H9 (cell line): ENCODE data around the gene RPL26. TPM values are rescaled to one million over a fixed set of nuclear protein-coding genes. Genes with fewer than 3 reads are reported as not detected.

ENCODE experiments used
- DNase-seq: peaks from one replicate; pipeline ENCODE4 v3.0.0-alpha.2; 2017
- H2AFZ ChIP-seq: one replicate; pipeline ENCODE4 v1.6.1; 2013; ENCODE audit warnings: mild to moderate bottlenecking, low read length, control low read depth, moderate library complexity
- H2AK5ac ChIP-seq: 2 replicates; pipeline ENCODE4 v1.6.1; 2013; ENCODE audit warnings: low read length, control low read depth, mixed read lengths; ENCODE audit not compliant: insufficient read length
- H2BK120ac ChIP-seq: one replicate; pipeline ENCODE4 v1.6.1; 2013; ENCODE audit warnings: low read depth, mild to moderate bottlenecking, low read length, control low read depth, inconsistent platforms; ENCODE audit not compliant: poor library complexity, severe bottlenecking
- H2BK12ac ChIP-seq: 2 replicates; pipeline ENCODE4 v1.6.1; 2013; ENCODE audit warnings: low read length, control low read depth, mixed read lengths, low read depth; ENCODE audit not compliant: insufficient read length
- H2BK15ac ChIP-seq: 2 replicates; pipeline ENCODE4 v1.6.1; 2013; ENCODE audit warnings: low read depth, low read length, control low read depth
- H2BK20ac ChIP-seq: one replicate; pipeline ENCODE4 v1.6.1; 2013; ENCODE audit warnings: low read depth, mild to moderate bottlenecking, low read length, control low read depth, inconsistent platforms; ENCODE audit not compliant: poor library complexity, severe bottlenecking
- H2BK5ac ChIP-seq: 2 replicates; pipeline ENCODE4 v1.6.1; 2013; ENCODE audit warnings: low read length, control low read depth, mixed read lengths; ENCODE audit not compliant: insufficient read length
- H3K14ac ChIP-seq: 2 replicates; pipeline ENCODE4 v1.6.1; 2013; ENCODE audit warnings: low read length, control low read depth; ENCODE audit not compliant: insufficient read depth
- H3K18ac ChIP-seq: 2 replicates; pipeline ENCODE4 v1.6.1; 2013; ENCODE audit warnings: low read depth, mild to moderate bottlenecking, mixed read lengths, low read length, control low read depth; ENCODE audit not compliant: insufficient read length
- H3K23ac ChIP-seq: 2 replicates; pipeline ENCODE4 v1.6.1; 2013; ENCODE audit warnings: low read length, control low read depth, mixed read lengths, low read depth; ENCODE audit not compliant: insufficient read length
- H3K23me2 ChIP-seq: 2 replicates; pipeline ENCODE4 v1.6.1; 2013; ENCODE audit warnings: low read depth, mild to moderate bottlenecking, mixed read lengths, low read length, control low read depth; ENCODE audit not compliant: insufficient read length, poor library complexity, severe bottlenecking
- H3K27ac ChIP-seq: 2 replicates; pipeline ENCODE4 v1.5.1; 2013; ENCODE audit warnings: low read length, control low read depth, mixed read lengths, low read depth; ENCODE audit not compliant: insufficient read length
- H3K27me3 ChIP-seq: 2 replicates; pipeline ENCODE4 v1.6.1; 2013; ENCODE audit warnings: low read length, control low read depth, inconsistent platforms; ENCODE audit not compliant: insufficient read depth
- H3K4ac ChIP-seq: 2 replicates; pipeline ENCODE4 v1.6.1; 2013; ENCODE audit warnings: low read depth, mild to moderate bottlenecking, control low read depth, inconsistent platforms, low read length, moderate library complexity
- H3K4me1 ChIP-seq: 2 replicates; pipeline ENCODE4 v1.6.1; 2013; ENCODE audit warnings: low read length, control low read depth, inconsistent platforms; ENCODE audit not compliant: insufficient read depth
- H3K4me2 ChIP-seq: 2 replicates; pipeline ENCODE4 v1.6.1; 2013; ENCODE audit warnings: low read length, control low read depth, mixed read lengths; ENCODE audit not compliant: insufficient read length, insufficient read depth
- H3K56ac ChIP-seq: 2 replicates; pipeline ENCODE4 v1.6.1; 2013; ENCODE audit warnings: low read depth, mild to moderate bottlenecking, mixed read lengths, low read length, control low read depth; ENCODE audit not compliant: insufficient read length
- H3K79me1 ChIP-seq: 2 replicates; pipeline ENCODE4 v1.6.1; 2013; ENCODE audit warnings: low read depth, mild to moderate bottlenecking, moderate library complexity, low read length, control low read depth, inconsistent platforms; ENCODE audit not compliant: insufficient read depth, poor library complexity, severe bottlenecking
- H3K79me2 ChIP-seq: 2 replicates; pipeline ENCODE4 v1.6.1; 2013; ENCODE audit warnings: low read length, control low read depth, inconsistent platforms; ENCODE audit not compliant: insufficient read depth
- H3K9ac ChIP-seq: 2 replicates; pipeline ENCODE4 v1.6.1; 2013; ENCODE audit warnings: low read length, control low read depth, mixed read lengths; ENCODE audit not compliant: insufficient read length; ENCODE audit errors: extremely low read depth
- H3K9me3 ChIP-seq: one replicate; pipeline ENCODE4 v1.6.1; 2013; ENCODE audit warnings: low read depth, low read length, inconsistent platforms; ENCODE audit not compliant: control insufficient read depth
- H3T11ph ChIP-seq: one replicate; pipeline ENCODE4 v1.6.1; 2013; ENCODE audit warnings: mild to moderate bottlenecking, low read length, control low read depth, inconsistent platforms
- H4K20me1 ChIP-seq: one replicate; pipeline ENCODE4 v1.6.1; 2013; ENCODE audit not compliant: control insufficient read depth, insufficient read length, insufficient read depth
- H4K5ac ChIP-seq: 2 replicates; pipeline ENCODE4 v1.6.1; 2013; ENCODE audit warnings: low read depth, mild to moderate bottlenecking, mixed read lengths, low read length, control low read depth; ENCODE audit not compliant: insufficient read length
- H4K8ac ChIP-seq: replicated peaks from 2 replicates; pipeline ENCODE4 v1.6.1; 2013; ENCODE audit warnings: low read length, control low read depth, mixed read lengths, low read depth; ENCODE audit not compliant: insufficient read length
- H4K91ac ChIP-seq: 2 replicates; pipeline ENCODE4 v1.6.1; 2013; ENCODE audit warnings: low read depth, mild to moderate bottlenecking, moderate library complexity, mixed read lengths, low read length, control low read depth; ENCODE audit not compliant: insufficient read length
- H3K27ac Mint-ChIP-seq, 3 experiments: 2 replicates in 2 of 3; 3 replicates in 1 of 3; pipeline ENCODE4 v1.8.0; 2020 to 2021; ENCODE audit warnings: mixed read lengths in 3 of 3, mild to moderate bottlenecking in 1 of 3, moderate library complexity in 1 of 3
- H3K27me3 Mint-ChIP-seq: 2 replicates; pipeline ENCODE4 v1.8.0; 2021; ENCODE audit warnings: low read depth, mild to moderate bottlenecking, moderate library complexity, mixed read lengths
- H3K36me3 Mint-ChIP-seq, 3 experiments: 2 replicates in 2 of 3; 3 replicates in 1 of 3; pipeline ENCODE4 v1.8.0; 2020 to 2021; ENCODE audit warnings: low read depth in 3 of 3, mixed read lengths in 3 of 3; ENCODE audit not compliant: insufficient read depth in 1 of 3
- H3K4me1 Mint-ChIP-seq, 2 experiments: 2 replicates each; pipeline ENCODE4 v1.8.0; 2020; ENCODE audit warnings: mixed read lengths in 2 of 2
- H3K4me3 Mint-ChIP-seq, 2 experiments: 2 replicates in 1 of 2; 3 replicates in 1 of 2; pipeline ENCODE4 v1.8.0; 2020 to 2021; ENCODE audit warnings: mild to moderate bottlenecking in 2 of 2, mixed read lengths in 2 of 2, moderate library complexity in 1 of 2
- H3K9me3 Mint-ChIP-seq, 2 experiments: 2 replicates in 1 of 2; 3 replicates in 1 of 2; pipeline ENCODE4 v1.8.0; 2020; ENCODE audit warnings: mild to moderate bottlenecking in 2 of 2, mixed read lengths in 2 of 2, moderate library complexity in 1 of 2
- CTCF ChIP-seq: fragments of 200-600 bp; sonication (generic); conservative IDR thresholded peaks from 3 replicates; pipeline ENCODE4 v1.8.0; 2021; ENCODE audit warnings: antibody characterized with exemption, mild to moderate bottlenecking
- WGBS: extraction: QIAGEN DNeasy Blood & Tissue Kit; methylation state at CpG from one replicate; pipeline ENCODE4 v1.1.7; 2013; ENCODE audit warnings: missing lambda C conversion rate, low lambda C conversion rate, mixed read lengths; ENCODE audit not compliant: insufficient read length; ENCODE audit errors: extremely low coverage; 5-methylcytosine and 5-hydroxymethylcytosine counted together
- total RNA-seq: library from RNA; stranded (reverse); gene quantifications from 2 replicates; pipeline ENCODE4 v1.2.1, GENCODE V29; 2021

RPL26 gene
- total RNA-seq, 1 experiment from 2014 or later, result 2,434 TPM

DNA sequence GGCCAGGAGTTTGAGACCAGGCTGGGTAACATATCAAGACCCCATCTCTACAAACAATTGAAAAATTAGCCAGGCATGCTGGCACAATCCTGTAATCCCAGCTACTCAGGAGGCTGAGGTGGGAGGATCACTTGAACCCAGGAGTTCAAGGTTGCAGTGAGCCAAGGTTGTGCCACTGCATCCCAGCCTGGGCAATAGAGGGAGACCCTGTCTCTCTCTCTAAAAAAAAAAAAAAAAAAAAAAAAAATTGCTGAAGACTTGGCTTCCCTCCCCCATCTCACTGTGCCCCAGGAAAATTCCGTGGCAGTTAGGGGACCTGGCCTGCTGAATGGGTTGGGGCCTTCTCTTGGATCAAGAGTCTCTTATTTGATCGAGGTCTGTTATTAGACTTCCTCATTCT lies 43.5 kb downstream of the RPL26 start, which contains the start of gene ODF4:
Gene ODF4, plus strand, starts transcription at position 301 of the 400 bp plus-strand sequence. CDS start 212 bp downstream, outside the sequence.
- TF ChIP-seq CTCF, result no peak
- Mint-ChIP-seq H3K27me3 (peaks cover 2% of the 10 kb centered on the region; the same call in 1 of the 2 replicates), H3K36me3 (no peaks in the 10 kb centered on the region; a peak in 1 of 7 replicates), H3K4me3 (0 out of 5 replicates have a peak within 1 kb of the TSS, but pooled peaks of 1 of the 2 experiments have one; percentile 3), H3K9me3 (no peaks in the 10 kb centered on the region), H3K4me1 (peaks cover 19 to 24% of the 10 kb centered on the region in 2 experiments), H3K27ac (peak within 1 kb of the TSS in 2 of 3 experiments; percentile 21 to 91; a peak in 2 of 7 replicates)
- no peak within 1 kb of the TSS for H3K27ac ChIP-seq
- H3K9me3 ChIP-seq, result no peaks in the 10 kb centered on the region
- H4K5ac ChIP-seq, result no peak within 1 kb of the TSS
- H3K4ac ChIP-seq, result no peak within 1 kb of the TSS
- H4K91ac ChIP-seq, result no peak within 1 kb of the TSS
- H2BK15ac ChIP-seq, result no peak within 1 kb of the TSS
- H3K56ac ChIP-seq, result no peak within 1 kb of the TSS
- H2BK20ac ChIP-seq, result no peak within 1 kb of the TSS
- no peak within 1 kb of the TSS for H3K23ac ChIP-seq
- no peaks in the 10 kb centered on the region for H3K79me1 ChIP-seq
- H3K18ac ChIP-seq, result no peak within 1 kb of the TSS
- H3K27me3 ChIP-seq, result no peaks in the 10 kb centered on the region
- peak within 1 kb of the TSS; percentile 25 for H2AFZ ChIP-seq
- no peak within 1 kb of the TSS for H3K9ac ChIP-seq
- no peak within 1 kb of the TSS for H4K8ac ChIP-seq
- no peaks in the 10 kb centered on the region; the same call in 1 of the 2 replicates for H3K4me1 ChIP-seq
- H2BK120ac ChIP-seq, result no peak within 1 kb of the TSS
- H2BK5ac ChIP-seq, result no peak within 1 kb of the TSS
- H2AK5ac ChIP-seq, result no peak within 1 kb of the TSS
- H2BK12ac ChIP-seq, result no peak within 1 kb of the TSS
- DNase-seq, result no peak
- no CpG with 5 or more reads among the region's 2 CpGs for WGBS
- H3K23me2 ChIP-seq, result no peaks in the 10 kb centered on the region
- H3K14ac ChIP-seq, result no peak within 1 kb of the TSS
- H3T11ph ChIP-seq, result no peak within 1 kb of the TSS
- no peak within 1 kb of the TSS for H3K4me2 ChIP-seq
- no peaks in the 10 kb centered on the region for H3K79me2 ChIP-seq
- H4K20me1 ChIP-seq, result no peaks in the 10 kb centered on the region
